OCI-LY7 (cell line): ENCODE results near the gene IZUMO1R.

Source experiments
- EZH2phosphoT487 ChIP-seq: fragments of 200-600 bp; sonication (generic); IDR thresholded peaks from 2 replicates; pipeline ENCODE4 v1.6.1; 2018; ENCODE audit warnings: low read depth, borderline replicate concordance, mild to moderate bottlenecking, mixed run types, antibody characterized with exemption, low read length, moderate library complexity, mixed read lengths
- TF ChIP-seq, protein P1 (sequence below): fragments of 200-600 bp; sonication (generic); conservative IDR thresholded peaks from 2 replicates; pipeline ENCODE4 v1.5.1; 2014; ENCODE audit warnings: mild to moderate bottlenecking, antibody characterized with exemption, low read length, moderate library complexity, mixed read lengths

DNA sequence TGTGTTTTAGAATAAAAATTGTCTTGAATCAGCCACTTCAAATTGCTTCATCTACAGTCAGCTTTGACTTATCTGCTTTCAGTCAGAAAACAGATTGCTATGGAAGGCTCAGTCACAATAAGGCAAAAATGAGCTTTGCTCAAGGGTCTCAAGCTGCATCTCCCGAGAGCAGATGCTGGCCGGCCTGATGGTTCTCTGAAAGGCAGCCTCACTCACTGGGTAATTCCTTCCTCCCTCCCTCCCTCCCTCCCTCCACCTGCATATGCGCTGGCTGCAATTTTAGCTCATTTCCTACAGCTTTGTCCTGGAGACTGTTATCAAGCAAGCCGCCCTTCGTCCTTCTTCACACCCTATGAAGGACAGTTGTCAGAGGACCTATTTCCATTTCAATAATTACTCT lies 1.6 kb upstream of the IZUMO1R start:
- TF ChIP-seq, protein P1, sequence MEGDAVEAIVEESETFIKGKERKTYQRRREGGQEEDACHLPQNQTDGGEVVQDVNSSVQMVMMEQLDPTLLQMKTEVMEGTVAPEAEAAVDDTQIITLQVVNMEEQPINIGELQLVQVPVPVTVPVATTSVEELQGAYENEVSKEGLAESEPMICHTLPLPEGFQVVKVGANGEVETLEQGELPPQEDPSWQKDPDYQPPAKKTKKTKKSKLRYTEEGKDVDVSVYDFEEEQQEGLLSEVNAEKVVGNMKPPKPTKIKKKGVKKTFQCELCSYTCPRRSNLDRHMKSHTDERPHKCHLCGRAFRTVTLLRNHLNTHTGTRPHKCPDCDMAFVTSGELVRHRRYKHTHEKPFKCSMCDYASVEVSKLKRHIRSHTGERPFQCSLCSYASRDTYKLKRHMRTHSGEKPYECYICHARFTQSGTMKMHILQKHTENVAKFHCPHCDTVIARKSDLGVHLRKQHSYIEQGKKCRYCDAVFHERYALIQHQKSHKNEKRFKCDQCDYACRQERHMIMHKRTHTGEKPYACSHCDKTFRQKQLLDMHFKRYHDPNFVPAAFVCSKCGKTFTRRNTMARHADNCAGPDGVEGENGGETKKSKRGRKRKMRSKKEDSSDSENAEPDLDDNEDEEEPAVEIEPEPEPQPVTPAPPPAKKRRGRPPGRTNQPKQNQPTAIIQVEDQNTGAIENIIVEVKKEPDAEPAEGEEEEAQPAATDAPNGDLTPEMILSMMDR: no peak
- no peak for TF ChIP-seq EZH2phosphoT487
